Fibroblast of skin of left quadriceps (primary cell): ENCODE results near the gene PFAS.

Experiments used
- DNase-seq, 2 experiments: peaks; one replicate each; pipeline ENCODE4 v3.0.0-alpha.2; 2013; ENCODE audit warnings: low read depth in 2 of 2

The PFAS gene

DNA sequence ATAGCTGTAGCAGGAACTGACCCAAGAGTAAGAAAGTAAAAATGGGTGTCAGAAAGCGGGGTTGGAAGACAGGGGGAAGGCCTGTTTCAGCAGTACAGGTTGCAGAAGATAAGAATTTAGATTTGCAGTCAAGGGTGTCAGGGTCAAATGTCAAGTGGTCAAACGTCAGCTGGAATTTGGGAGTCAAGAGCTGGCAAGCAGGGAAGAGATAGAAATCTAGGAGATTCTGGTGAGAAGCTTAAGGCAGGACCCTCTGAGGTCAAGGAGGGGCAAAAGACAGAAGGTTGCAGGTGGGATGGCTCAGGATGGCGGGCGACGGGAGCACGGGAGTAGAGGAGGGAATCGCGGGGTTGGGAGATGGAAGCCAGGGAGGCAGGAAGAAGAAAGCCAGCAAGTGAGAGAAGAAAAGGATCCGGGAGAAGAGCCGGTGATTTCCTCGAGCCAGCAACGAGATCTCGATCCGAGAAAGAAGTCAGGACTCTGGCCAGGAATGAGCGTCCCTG is 45.8 kb downstream of the PFAS start:
- DNase-seq, result no peak

GRCh38 chr17:8300226-8300625 is 51.1 kb downstream of the PFAS start:
- no peak for DNase-seq

- no peak for DNase-seq
Measured at GRCh38 chr17:8300627-8301242, 51.6 kb downstream of the PFAS start.

GRCh38 chr17:8310601-8311123 is 61.6 kb downstream of the PFAS start:
- no peak for DNase-seq

DNA sequence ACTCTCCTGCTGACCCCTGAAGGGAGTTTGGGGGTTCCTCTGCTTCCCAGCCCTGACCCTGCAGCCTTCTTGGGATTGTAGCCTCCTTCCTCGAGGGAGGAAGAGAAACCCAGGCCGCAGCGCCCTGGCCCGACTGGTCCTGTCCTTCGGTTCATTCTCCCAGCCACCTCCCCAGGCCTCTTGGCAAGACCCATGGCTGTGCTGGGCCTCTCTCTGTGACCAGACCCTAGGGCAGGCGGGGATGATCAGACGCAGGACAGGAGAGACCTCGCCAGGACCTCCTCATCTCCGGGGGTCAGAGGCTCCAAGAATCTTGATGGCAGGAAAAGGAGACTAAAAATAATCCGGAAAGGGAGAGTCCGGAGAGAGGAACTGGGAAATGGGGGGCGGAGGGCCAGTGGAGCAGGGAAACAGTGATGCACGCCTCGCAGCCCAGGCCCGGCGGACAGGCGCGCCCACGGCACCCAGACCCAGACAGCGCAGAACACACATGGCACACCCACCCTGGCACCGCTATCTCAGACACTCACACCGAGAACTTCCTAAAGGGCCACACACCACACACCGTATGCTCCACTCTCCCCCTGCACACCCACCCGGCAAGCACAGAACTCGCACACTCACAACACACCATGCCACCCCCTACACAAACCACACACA is 62.2 kb downstream of the PFAS start:
- DNase-seq, result no peak

DNA sequence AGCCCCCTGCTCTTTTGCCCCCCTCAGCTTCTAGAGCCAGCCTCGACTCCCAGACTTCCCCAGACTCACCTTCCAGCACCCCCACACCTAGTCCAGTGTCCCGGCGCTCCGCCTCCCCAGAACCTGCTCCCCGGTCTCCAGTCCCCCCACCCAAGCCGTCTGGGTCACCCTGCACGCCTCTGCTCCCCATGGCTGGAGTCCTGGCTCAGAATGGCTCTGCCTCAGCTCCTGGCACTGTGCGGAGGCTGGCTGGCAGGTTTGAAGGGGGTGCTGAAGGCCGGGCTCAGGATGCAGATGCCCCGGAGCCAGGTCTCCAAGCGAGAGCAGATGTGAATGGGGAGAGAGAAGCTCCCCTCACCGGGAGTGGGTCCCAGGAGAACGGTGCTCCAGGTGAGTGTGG is 63.2 kb downstream of the PFAS start:
- no peak for DNase-seq

DNA sequence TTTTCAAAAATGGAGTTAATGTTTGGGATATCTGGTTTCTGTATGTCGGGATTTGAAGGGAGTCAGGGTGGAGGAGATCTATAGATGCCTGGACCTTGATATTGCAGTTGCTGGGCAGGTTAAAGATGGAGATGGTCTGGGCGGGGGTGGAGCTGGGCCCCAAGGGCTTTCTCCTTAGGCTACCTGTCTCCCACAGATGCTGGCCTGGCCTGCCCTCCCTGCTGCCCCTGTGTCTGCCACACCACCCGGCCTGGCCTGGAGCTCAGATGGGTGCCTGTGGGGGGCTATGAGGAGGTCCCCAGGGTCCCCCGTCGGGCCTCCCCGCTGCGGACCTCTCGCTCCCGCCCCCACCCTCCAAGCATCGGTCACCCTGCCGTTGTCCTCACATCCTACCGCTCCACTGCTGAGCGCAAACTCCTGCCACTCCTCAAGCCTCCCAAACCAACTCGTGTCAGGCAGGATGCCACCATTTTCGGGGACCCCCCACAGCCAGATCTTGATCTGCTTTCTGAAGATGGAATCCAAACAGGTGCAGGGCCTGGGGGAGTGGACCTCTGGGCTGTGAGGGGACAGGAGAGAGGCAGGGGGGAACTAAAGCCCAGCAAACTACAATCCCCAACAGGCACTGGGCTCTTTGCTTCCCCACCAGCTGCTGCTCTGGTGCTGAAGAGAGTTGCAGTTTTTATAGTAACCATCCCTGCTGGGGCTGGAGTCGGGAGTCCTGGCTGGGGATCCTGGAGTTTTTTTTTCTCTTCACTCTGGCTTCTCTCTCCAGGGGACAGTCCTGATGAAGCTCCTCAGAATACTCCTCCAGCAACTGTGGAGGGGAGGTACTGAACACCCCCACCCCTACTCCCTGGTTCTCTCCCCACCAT is 63.9 kb downstream of the PFAS start:
- DNase-seq, result no peak

- DNase-seq, result no peak
Measured at GRCh38 chr17:8314797-8315763, 66.0 kb downstream of the PFAS start.

GRCh38 chr17:8315764-8316217 is 66.7 kb downstream of the PFAS start:
- no peak for DNase-seq

GRCh38 chr17:8318010-8318935 is 69.2 kb downstream of the PFAS start:
- no peak for DNase-seq
